ENCODE measurements around the gene PKHD1. TPM values are rescaled to one million over a fixed set of nuclear protein-coding genes. Genes with fewer than 3 reads are reported as not detected.

The PKHD1 gene
- total and polyA plus RNA-seq, 2 of the 8 experiments (the other 6 are each of a cell fraction or from before 2014, with no cell fraction given), result 0.06 to 0.09 TPM

DNA sequence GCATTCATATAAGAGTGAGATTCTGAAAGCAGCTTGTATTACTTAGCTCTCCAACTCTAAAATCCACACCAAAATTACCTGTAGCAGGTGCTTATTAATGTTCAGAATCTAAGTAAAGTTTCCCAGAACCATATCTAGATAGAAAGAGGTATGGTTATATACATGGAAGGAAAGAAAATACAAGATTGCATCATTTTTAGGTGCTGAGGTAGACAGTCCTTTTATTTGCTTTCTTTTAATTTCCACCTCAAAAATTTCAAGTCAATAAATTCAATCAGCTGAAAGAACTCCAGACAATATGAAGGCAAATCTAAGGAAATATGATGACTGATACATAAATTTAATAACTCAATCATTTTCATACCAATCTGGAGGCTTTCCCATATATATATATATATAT, 521.9 kb downstream of the PKHD1 start:
- no peak overlapping the region for H3K4me2 ChIP-seq (ENCODE audit: insufficient read depth in 1 of 2, low read depth in 2 of 2, low read length in 2 of 2)
- H2AK5ac ChIP-seq (ENCODE audit: low read depth, low read length), result no peak overlapping the region
- no peaks in the 10 kb centered on the region for H3K23me2 ChIP-seq (ENCODE audit: low read depth, low read length)
- H3K36me3 ChIP-seq (ENCODE audit: control insufficient read depth in 2 of 4, insufficient read depth in 4 of 4, low read length in 3 of 4), result no peaks in the 10 kb centered on the region
- H4K8ac ChIP-seq (ENCODE audit: extremely low read depth, insufficient read depth, low read length), result no peak overlapping the region
- no peak overlapping the region for H2BK5ac ChIP-seq (ENCODE audit: low read depth, low read length)
- no peak overlapping the region for H3K18ac ChIP-seq (ENCODE audit: extremely low read depth, low read length)
- no peaks in the 10 kb centered on the region for H3K79me1 ChIP-seq (ENCODE audit: low read depth, low read length)
- H2BK20ac ChIP-seq (ENCODE audit: low read length), result no peak overlapping the region
- H2BK120ac ChIP-seq (replicated peaks; ENCODE audit: low read depth, low read length), result no peak overlapping the region
- H3K14ac ChIP-seq (ENCODE audit: insufficient read length), result no peak overlapping the region
- H2BK12ac ChIP-seq (ENCODE audit: low read depth, low read length), result no peak overlapping the region
- no peak overlapping the region for H4K91ac ChIP-seq (replicated peaks; ENCODE audit: insufficient read length, low read length)
- H3K27ac ChIP-seq (ENCODE audit: low read depth, low read length), result no peak overlapping the region
- H2BK15ac ChIP-seq (ENCODE audit: low read length), result no peak overlapping the region
- H3K27me3 ChIP-seq (replicated peaks in 1 of 4; ENCODE audit: control insufficient read depth in 3 of 4, extremely low read depth in 1 of 4, insufficient read depth in 3 of 4, low read length in 3 of 4), result peaks cover 0 to 1% (median 0%) of the 10 kb centered on the region in 4 experiments; a peak in 1 of 7 replicates
- no peak overlapping the region for H3K56ac ChIP-seq (replicated peaks; ENCODE audit: insufficient read length, low read depth, low read length)
- H2AFZ ChIP-seq (ENCODE audit: low read length), result no peak overlapping the region
- H3K9me3 ChIP-seq (ENCODE audit: insufficient read depth in 2 of 2, low read depth in 1 of 2, low read length in 1 of 2), result no peaks in the 10 kb centered on the region
- H4K20me1 ChIP-seq (replicated peaks in 1 of 2; ENCODE audit: control insufficient read depth in 1 of 2, insufficient read depth in 2 of 2, low read length in 2 of 2), result no peaks in the 10 kb centered on the region
- no peak overlapping the region for H3K9ac ChIP-seq (replicated peaks in 1 of 4; ENCODE audit: extremely low read depth in 1 of 4, low read depth in 3 of 4, low read length in 3 of 4)
- no peak overlapping the region for H4K5ac ChIP-seq (ENCODE audit: insufficient read length, low read depth, low read length)
- FAIRE-seq (no peak), DNase-seq (ENCODE audit: low read depth in 1 of 2, low spot score in 2 of 2) (no peak)
- H3K23ac ChIP-seq (ENCODE audit: insufficient read length), result no peak overlapping the region
- H3K4ac ChIP-seq (replicated peaks; ENCODE audit: insufficient read length, low read depth, low read length), result no peak overlapping the region
- no peaks in the 10 kb centered on the region for H3K4me1 ChIP-seq (replicated peaks in 1 of 4; ENCODE audit: control insufficient read depth in 3 of 4, insufficient read depth in 4 of 4, low read length in 3 of 4)
- CTCF ChIA-PET (ENCODE audit: partially characterized antibody), result no interaction called here
- no peak overlapping the region for H3K4me3 ChIP-seq (ENCODE audit: extremely low read depth in 1 of 4, insufficient read depth in 2 of 4, low read depth in 3 of 4, low read length in 4 of 4)
- no peaks in the 10 kb centered on the region for H3K79me2 ChIP-seq (ENCODE audit: control insufficient read depth in 1 of 2, insufficient read depth in 2 of 2, low read length in 2 of 2)
- POLR2A ChIA-PET (ENCODE audit: partially characterized antibody), result no interaction called here
- TF ChIP-seq JUND (IDR thresholded peaks at IDR 0.05; ENCODE audit: low read length) (no peak), GABPA (IDR thresholded peaks at IDR 0.05; ENCODE audit: borderline replicate concordance, insufficient read depth, low read length) (no peak), SAP30 (IDR thresholded peaks at IDR 0.05; ENCODE audit: insufficient read depth, insufficient replicate concordance, low read length) (no peak), NANOG (IDR thresholded peaks at IDR 0.05; ENCODE audit: insufficient read depth, low read depth, low read length, poor library complexity, severe bottlenecking) (no peak)

Data from H1 (cell line).